HepG2 (cell line): Measurements from ENCODE around the gene P2RX3. TPM values are rescaled to one million over a fixed set of nuclear protein-coding genes. Genes with fewer than 3 reads are reported as not detected.

ENCODE experiments used
- BRD4 ChIP-seq: sonication (generic); formaldehyde crosslinking; IDR thresholded peaks from 2 replicates; pipeline ENCODE4 v1.4.0; 2020; ENCODE audit warnings: missing genetic modification reagents
- DPF2 ChIP-seq: sonication (generic); formaldehyde crosslinking; IDR thresholded peaks from 2 replicates; pipeline ENCODE4 v1.4.0; 2020; ENCODE audit warnings: mild to moderate bottlenecking, low read depth, missing genetic modification reagents, borderline replicate concordance
- NCOA1 ChIP-seq: sonication (generic); formaldehyde crosslinking; IDR thresholded peaks from 2 replicates; pipeline ENCODE4 v1.9.0; 2021; ENCODE audit warnings: missing genetic modification reagents
- NFIB ChIP-seq: sonication (generic); formaldehyde crosslinking; IDR thresholded peaks from 2 replicates; pipeline ENCODE4 v1.9.0; 2021; ENCODE audit warnings: missing genetic modification reagents, mild to moderate bottlenecking, borderline replicate concordance
- XRCC5 ChIP-seq: fragments of 200-400 bp; formaldehyde crosslinking; optimal IDR thresholded peaks from 2 replicates; pipeline ENCODE3; 2017; ENCODE audit warnings: mild to moderate bottlenecking, low read length
- ZNF260 ChIP-seq: sonication (generic); formaldehyde crosslinking; IDR thresholded peaks from 2 replicates; pipeline ENCODE4 v1.4.0; 2020; ENCODE audit warnings: missing genetic modification reagents, low read depth, mild to moderate bottlenecking, borderline replicate concordance
- ZNF598 ChIP-seq: sonication (generic); formaldehyde crosslinking; IDR thresholded peaks from 2 replicates; pipeline ENCODE4 v1.5.1; 2020; ENCODE audit warnings: mild to moderate bottlenecking, missing genetic modification reagents, borderline replicate concordance
- ZNF629 ChIP-seq: sonication (generic); formaldehyde crosslinking; conservative IDR thresholded peaks from 2 replicates; pipeline ENCODE4 v1.5.0; 2020; ENCODE audit warnings: missing genetic modification reagents
- ZZZ3 ChIP-seq: sonication (generic); formaldehyde crosslinking; IDR thresholded peaks from 2 replicates; pipeline ENCODE4 v1.4.0; 2020; ENCODE audit warnings: missing genetic modification reagents, mild to moderate bottlenecking, borderline replicate concordance
- polyA plus RNA-seq, 8 experiments: library from polyadenylated mRNA; depleted of rRNA in 3 of 8; stranded (reverse) in 7 of 8; unstranded in 1 of 8; fragments of >200 nt; fragmentation: Illumina TruSeq in 4 of 8; extraction: Trizol in 4 of 8; gene quantifications; 2 replicates each; pipeline versions ENCODE4 v1.2.1 to v1.2.3, GENCODE V29; 2011 to 2016; ENCODE audit warnings: low read depth in 4 of 8, missing spikeins in 1 of 8, mixed read lengths in 1 of 8; ENCODE audit not compliant: insufficient read depth in 1 of 8
- total RNA-seq, 5 experiments: library from RNA; depleted of rRNA; stranded (reverse); fragments of >200 nt; fragmentation: Illumina TruSeq; extraction: Trizol; gene quantifications; 2 replicates each; pipeline ENCODE4 v1.2.3, GENCODE V29; 2016; ENCODE audit warnings: low read depth in 1 of 5
- TF ChIP-seq, protein P1 (sequence below), 2 experiments: sonication (generic) in 1 of 2; formaldehyde crosslinking in 1 of 2; IDR thresholded peaks; 2 replicates each; pipeline versions ENCODE4 v1.4.0 to v1.6.1; 2016 to 2020; ENCODE audit warnings: borderline replicate concordance in 1 of 2, low read depth in 1 of 2, mild to moderate bottlenecking in 1 of 2, missing genetic modification reagents in 1 of 2
- TF ChIP-seq, protein P2 (sequence below): sonication (generic); formaldehyde crosslinking; IDR thresholded peaks from 2 replicates; pipeline ENCODE4 v1.4.0; 2020; ENCODE audit warnings: low read depth, mild to moderate bottlenecking, missing genetic modification reagents
- TF ChIP-seq, protein P3 (sequence below): sonication (generic); formaldehyde crosslinking; IDR thresholded peaks from 2 replicates; pipeline ENCODE4 v1.5.0; 2020; ENCODE audit warnings: missing genetic modification reagents
- TF ChIP-seq, protein P4 (sequence below): sonication (generic); formaldehyde crosslinking; IDR thresholded peaks from 2 replicates; pipeline ENCODE4 v1.4.0; 2020; ENCODE audit warnings: mild to moderate bottlenecking, missing genetic modification reagents
- TF ChIP-seq, protein P5 (sequence below): IDR thresholded peaks from 2 replicates; pipeline ENCODE4 v1.6.1; 2016
- TF ChIP-seq, protein P6 (sequence below): sonication (generic); formaldehyde crosslinking; IDR thresholded peaks from 2 replicates; pipeline ENCODE4 v1.4.0; 2020; ENCODE audit warnings: missing genetic modification reagents
- TF ChIP-seq, protein P7 (sequence below): sonication (generic); formaldehyde crosslinking; IDR thresholded peaks from 2 replicates; pipeline ENCODE4 v1.4.0; 2020; ENCODE audit warnings: missing genetic modification reagents

Gene P2RX3
- total and polyA plus RNA-seq, 2 of the 13 experiments (the other 11 are each of a cell fraction or from before 2014, with no cell fraction given), result 0.08 TPM; not detected in 1

DNA sequence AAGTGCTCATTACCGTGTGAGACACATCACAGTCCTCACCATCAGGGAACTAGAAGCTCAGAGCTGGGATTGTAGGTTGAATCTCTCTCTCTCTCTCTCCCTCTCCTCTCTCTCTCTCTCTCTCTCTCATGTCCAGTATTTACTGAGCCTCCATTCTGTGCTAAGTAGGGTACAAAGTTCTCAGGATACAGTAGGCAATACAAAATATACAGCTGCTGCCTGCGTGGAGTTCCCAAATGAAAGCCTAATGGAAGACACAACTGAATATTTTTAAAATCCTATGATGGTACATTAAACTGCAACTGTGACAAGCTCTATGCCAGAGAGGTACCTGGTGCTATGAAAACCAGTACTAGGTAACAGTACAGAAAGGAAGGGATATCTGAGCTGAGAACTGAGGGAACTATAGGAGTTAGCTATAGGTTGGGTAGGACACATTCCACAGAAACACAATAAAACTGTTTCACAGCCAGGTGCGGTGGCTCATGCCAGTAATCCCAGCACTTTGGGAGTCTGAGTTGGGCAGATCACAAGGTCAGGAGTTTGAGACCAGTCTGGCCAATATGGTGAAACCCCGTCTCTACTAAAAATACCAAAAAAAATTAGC is 61.9 kb downstream of the P2RX3 start (continued):
- TF ChIP-seq, protein P1, sequence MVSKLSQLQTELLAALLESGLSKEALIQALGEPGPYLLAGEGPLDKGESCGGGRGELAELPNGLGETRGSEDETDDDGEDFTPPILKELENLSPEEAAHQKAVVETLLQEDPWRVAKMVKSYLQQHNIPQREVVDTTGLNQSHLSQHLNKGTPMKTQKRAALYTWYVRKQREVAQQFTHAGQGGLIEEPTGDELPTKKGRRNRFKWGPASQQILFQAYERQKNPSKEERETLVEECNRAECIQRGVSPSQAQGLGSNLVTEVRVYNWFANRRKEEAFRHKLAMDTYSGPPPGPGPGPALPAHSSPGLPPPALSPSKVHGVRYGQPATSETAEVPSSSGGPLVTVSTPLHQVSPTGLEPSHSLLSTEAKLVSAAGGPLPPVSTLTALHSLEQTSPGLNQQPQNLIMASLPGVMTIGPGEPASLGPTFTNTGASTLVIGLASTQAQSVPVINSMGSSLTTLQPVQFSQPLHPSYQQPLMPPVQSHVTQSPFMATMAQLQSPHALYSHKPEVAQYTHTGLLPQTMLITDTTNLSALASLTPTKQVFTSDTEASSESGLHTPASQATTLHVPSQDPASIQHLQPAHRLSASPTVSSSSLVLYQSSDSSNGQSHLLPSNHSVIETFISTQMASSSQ (IDR thresholded peaks at IDR 0.05; ENCODE audit: low read depth), result no peak
- TF ChIP-seq, protein P1 (CRISPR knock-in tag; IDR thresholded peaks at IDR 0.05; ENCODE audit: borderline replicate concordance), result no peak
- TF ChIP-seq, protein P2, sequence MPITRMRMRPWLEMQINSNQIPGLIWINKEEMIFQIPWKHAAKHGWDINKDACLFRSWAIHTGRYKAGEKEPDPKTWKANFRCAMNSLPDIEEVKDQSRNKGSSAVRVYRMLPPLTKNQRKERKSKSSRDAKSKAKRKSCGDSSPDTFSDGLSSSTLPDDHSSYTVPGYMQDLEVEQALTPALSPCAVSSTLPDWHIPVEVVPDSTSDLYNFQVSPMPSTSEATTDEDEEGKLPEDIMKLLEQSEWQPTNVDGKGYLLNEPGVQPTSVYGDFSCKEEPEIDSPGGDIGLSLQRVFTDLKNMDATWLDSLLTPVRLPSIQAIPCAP, result no peak
- TF ChIP-seq, protein P3, sequence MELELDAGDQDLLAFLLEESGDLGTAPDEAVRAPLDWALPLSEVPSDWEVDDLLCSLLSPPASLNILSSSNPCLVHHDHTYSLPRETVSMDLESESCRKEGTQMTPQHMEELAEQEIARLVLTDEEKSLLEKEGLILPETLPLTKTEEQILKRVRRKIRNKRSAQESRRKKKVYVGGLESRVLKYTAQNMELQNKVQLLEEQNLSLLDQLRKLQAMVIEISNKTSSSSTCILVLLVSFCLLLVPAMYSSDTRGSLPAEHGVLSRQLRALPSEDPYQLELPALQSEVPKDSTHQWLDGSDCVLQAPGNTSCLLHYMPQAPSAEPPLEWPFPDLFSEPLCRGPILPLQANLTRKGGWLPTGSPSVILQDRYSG (CRISPR knock-in tag), result no peak
- TF ChIP-seq BRD4 (CRISPR knock-in tag) (no peak), ZZZ3 (CRISPR knock-in tag) (no peak), ZNF629 (CRISPR knock-in tag) (peak; percentile 49; the same call in 1 of the 2 replicates), DPF2 (CRISPR knock-in tag) (peak; percentile 87), XRCC5 (no peak), ZNF598 (CRISPR knock-in tag) (no peak), NCOA1 (no peak), ZNF260 (CRISPR knock-in tag) (no peak), NFIB (CRISPR knock-in tag) (no peak)
- TF ChIP-seq, protein P4, sequence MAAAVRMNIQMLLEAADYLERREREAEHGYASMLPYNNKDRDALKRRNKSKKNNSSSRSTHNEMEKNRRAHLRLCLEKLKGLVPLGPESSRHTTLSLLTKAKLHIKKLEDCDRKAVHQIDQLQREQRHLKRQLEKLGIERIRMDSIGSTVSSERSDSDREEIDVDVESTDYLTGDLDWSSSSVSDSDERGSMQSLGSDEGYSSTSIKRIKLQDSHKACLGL (CRISPR knock-in tag), result no peak
- TF ChIP-seq, protein P5, sequence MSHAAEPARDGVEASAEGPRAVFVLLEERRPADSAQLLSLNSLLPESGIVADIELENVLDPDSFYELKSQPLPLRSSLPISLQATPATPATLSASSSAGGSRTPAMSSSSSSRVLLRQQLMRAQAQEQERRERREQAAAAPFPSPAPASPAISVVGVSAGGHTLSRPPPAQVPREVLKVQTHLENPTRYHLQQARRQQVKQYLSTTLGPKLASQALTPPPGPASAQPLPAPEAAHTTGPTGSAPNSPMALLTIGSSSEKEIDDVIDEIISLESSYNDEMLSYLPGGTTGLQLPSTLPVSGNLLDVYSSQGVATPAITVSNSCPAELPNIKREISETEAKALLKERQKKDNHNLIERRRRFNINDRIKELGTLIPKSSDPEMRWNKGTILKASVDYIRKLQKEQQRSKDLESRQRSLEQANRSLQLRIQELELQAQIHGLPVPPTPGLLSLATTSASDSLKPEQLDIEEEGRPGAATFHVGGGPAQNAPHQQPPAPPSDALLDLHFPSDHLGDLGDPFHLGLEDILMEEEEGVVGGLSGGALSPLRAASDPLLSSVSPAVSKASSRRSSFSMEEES, result no peak
- TF ChIP-seq, protein P6, sequence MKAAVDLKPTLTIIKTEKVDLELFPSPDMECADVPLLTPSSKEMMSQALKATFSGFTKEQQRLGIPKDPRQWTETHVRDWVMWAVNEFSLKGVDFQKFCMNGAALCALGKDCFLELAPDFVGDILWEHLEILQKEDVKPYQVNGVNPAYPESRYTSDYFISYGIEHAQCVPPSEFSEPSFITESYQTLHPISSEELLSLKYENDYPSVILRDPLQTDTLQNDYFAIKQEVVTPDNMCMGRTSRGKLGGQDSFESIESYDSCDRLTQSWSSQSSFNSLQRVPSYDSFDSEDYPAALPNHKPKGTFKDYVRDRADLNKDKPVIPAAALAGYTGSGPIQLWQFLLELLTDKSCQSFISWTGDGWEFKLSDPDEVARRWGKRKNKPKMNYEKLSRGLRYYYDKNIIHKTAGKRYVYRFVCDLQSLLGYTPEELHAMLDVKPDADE (CRISPR knock-in tag), result no peak
- TF ChIP-seq, protein P7, sequence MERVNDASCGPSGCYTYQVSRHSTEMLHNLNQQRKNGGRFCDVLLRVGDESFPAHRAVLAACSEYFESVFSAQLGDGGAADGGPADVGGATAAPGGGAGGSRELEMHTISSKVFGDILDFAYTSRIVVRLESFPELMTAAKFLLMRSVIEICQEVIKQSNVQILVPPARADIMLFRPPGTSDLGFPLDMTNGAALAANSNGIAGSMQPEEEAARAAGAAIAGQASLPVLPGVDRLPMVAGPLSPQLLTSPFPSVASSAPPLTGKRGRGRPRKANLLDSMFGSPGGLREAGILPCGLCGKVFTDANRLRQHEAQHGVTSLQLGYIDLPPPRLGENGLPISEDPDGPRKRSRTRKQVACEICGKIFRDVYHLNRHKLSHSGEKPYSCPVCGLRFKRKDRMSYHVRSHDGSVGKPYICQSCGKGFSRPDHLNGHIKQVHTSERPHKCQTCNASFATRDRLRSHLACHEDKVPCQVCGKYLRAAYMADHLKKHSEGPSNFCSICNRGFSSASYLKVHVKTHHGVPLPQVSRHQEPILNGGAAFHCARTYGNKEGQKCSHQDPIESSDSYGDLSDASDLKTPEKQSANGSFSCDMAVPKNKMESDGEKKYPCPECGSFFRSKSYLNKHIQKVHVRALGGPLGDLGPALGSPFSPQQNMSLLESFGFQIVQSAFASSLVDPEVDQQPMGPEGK (CRISPR knock-in tag), result 0 out of 2 replicates have a peak, but pooled peaks have one; percentile 22
